Fibroblast of lung (primary cell): ENCODE results near the gene KIRREL3. TPM values are rescaled to one million over a fixed set of nuclear protein-coding genes. Genes with fewer than 3 reads are reported as not detected.

Source experiments
- DNase-seq, 2 donors: peaks; one replicate each; pipeline versions ENCODE4 v3.0.0 to v3.0.0-alpha.2; 2010; ENCODE audit warnings: low read depth in 2 of 2
- H2AFZ ChIP-seq: 2 replicates; pipeline ENCODE4 v1.5.1; 2012; ENCODE audit warnings: low read length, control low read depth, inconsistent platforms
- H3K27ac ChIP-seq: 2 replicates; pipeline ENCODE4 v1.5.1; 2011; ENCODE audit warnings: low read length, control low read depth; ENCODE audit not compliant: insufficient read depth
- H3K27me3 ChIP-seq: 2 replicates; pipeline ENCODE4 v1.5.1; 2011; ENCODE audit warnings: mild to moderate bottlenecking, low read length; ENCODE audit not compliant: control insufficient read depth, insufficient read depth
- H3K36me3 ChIP-seq: 2 replicates; pipeline ENCODE4 v1.5.1; 2011; ENCODE audit warnings: low read length; ENCODE audit not compliant: control insufficient read depth, insufficient read depth
- H3K4me1 ChIP-seq: 2 replicates; pipeline ENCODE4 v1.5.1; 2011; ENCODE audit warnings: low read length; ENCODE audit not compliant: control insufficient read depth, insufficient read depth; ENCODE audit errors: extremely low read depth
- H3K4me2 ChIP-seq: 2 replicates; pipeline ENCODE4 v1.5.1; 2011; ENCODE audit warnings: low read length, control low read depth; ENCODE audit not compliant: insufficient read depth; ENCODE audit errors: extremely low read depth
- H3K4me3 ChIP-seq, 4 experiments: fragments of 200-600 bp in 1 of 4; sonication (generic) in 1 of 4; replicated peaks in 1 of 4; 2 replicates each; pipeline ENCODE4 v1.5.1; 2011 to 2016; ENCODE audit warnings: low read length in 4 of 4, low read depth in 3 of 4, mild to moderate bottlenecking in 3 of 4, control low read depth in 2 of 4, inconsistent platforms in 1 of 4, mixed read lengths in 1 of 4; ENCODE audit not compliant: insufficient read depth in 1 of 4; ENCODE audit errors: control extremely low read depth in 1 of 4
- H3K79me2 ChIP-seq: 2 replicates; pipeline ENCODE4 v1.5.1; 2012; ENCODE audit warnings: mild to moderate bottlenecking, low read length, inconsistent platforms; ENCODE audit not compliant: control insufficient read depth, insufficient read depth
- H3K9ac ChIP-seq: 2 replicates; pipeline ENCODE4 v1.5.1; 2011; ENCODE audit warnings: mild to moderate bottlenecking, low read length, control low read depth; ENCODE audit not compliant: insufficient read depth
- H3K9me3 ChIP-seq: 2 replicates; pipeline ENCODE4 v1.5.1; 2012; ENCODE audit warnings: low read depth, low read length; ENCODE audit not compliant: control insufficient read depth, insufficient read depth
- H4K20me1 ChIP-seq: 2 replicates; pipeline ENCODE4 v1.5.1; 2011; ENCODE audit warnings: low read length; ENCODE audit not compliant: control insufficient read depth, insufficient read depth; ENCODE audit errors: extremely low read depth
- CTCF ChIP-seq, 2 donors: IDR thresholded peaks in 1 of 2; conservative IDR thresholded peaks in 1 of 2; 1 replicate in 1 of 2; 2 replicates in 1 of 2; pipeline ENCODE4 v1.5.1; 2011 to 2012; ENCODE audit warnings: low read length in 2 of 2, control low read depth in 1 of 2, inconsistent platforms in 1 of 2, low read depth in 1 of 2, mild to moderate bottlenecking in 1 of 2
- EZH2 ChIP-seq: IDR thresholded peaks from 2 replicates; pipeline ENCODE4 v1.5.1; 2012; ENCODE audit warnings: low read length, control low read depth, mild to moderate bottlenecking; ENCODE audit errors: missing control alignments
- polyA plus RNA-seq, 2 donors: library from polyadenylated mRNA; depleted of rRNA in 1 of 2; stranded (reverse) in 1 of 2; unstranded in 1 of 2; fragments of >200 nt; gene quantifications; 2 replicates each; pipeline ENCODE4 v1.2.1, GENCODE V29; 2011 to 2012; ENCODE audit warnings: missing spikeins in 1 of 2
- total RNA-seq: library from RNA; depleted of rRNA; stranded (reverse); fragments of >200 nt; gene quantifications from 2 replicates; pipeline ENCODE4 v1.2.1, GENCODE V29; 2014

The KIRREL3 gene
- total and polyA plus RNA-seq, 2 donors (not counting 1 experiment from before 2014, with no cell fraction given): 2.8 to 6.1 TPM

DNA sequence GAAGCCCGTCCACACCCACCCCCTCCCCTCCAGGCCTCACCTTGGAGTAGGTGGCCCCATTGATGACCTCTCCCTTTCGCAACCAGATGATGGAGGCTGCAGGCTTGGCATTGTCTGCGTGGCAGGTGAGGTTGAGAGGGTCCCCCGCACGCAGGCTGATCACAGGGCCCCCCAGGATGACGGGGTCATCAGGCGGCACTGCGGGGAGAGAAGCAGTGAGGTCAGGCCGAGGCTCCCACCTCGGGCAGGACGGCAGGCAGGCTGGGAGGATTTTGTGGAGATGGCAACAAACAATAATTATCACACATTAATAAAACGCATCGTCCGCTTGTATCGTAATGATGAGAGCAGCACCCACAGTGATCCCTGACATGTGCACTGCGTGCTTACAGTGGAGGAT is 527.3 kb downstream of the KIRREL3 start:
- no peak overlapping the region for H2AFZ ChIP-seq
- H3K4me2 ChIP-seq: no peak overlapping the region
- H3K27me3 ChIP-seq: no peaks in the 10 kb centered on the region
- TF ChIP-seq CTCF (conservative IDR thresholded peaks at IDR 0.05 in 1 of 2, IDR thresholded peaks at IDR 0.05 in 1 of 2; ENCODE audit: low read depth in 1 of 2, low read length in 2 of 2) (no peak), EZH2 (no peak)
- H3K9ac ChIP-seq: no peak overlapping the region
- no peak overlapping the region for H3K27ac ChIP-seq
- no peaks in the 10 kb centered on the region for H3K79me2 ChIP-seq
- H4K20me1 ChIP-seq: no peaks in the 10 kb centered on the region
- no peaks in the 10 kb centered on the region for H3K36me3 ChIP-seq
- no peak for DNase-seq
- H3K9me3 ChIP-seq: no peaks in the 10 kb centered on the region
- H3K4me1 ChIP-seq: no peaks in the 10 kb centered on the region
- H3K4me3 ChIP-seq: no peak overlapping the region

DNA sequence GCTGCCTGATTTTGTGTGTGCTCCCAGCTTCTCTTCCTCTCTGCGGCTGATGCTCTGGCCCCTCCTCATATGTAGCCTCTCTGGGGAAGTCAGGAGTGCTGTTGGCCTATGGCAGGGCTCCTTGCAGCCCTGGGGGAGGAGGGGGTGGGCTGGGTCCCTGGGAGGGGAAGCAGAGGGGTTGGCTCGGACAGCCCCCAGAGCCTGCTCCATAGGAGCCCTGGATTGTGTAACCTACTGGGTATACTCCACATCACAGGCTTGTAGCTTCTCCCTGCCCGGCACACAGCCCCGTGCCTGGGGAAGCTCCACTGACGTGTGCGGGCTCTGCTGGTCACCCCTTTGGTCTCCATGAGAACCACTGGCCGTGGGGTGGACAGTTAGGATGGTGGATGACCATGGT is 531.3 kb downstream of the KIRREL3 start:
- no peak for DNase-seq
- Histone ChIP-seq H3K4me3 (no peak overlapping the region), H3K27me3 (peaks cover 5% of the 10 kb centered on the region), H3K27ac (no peak overlapping the region), H3K9me3 (no peaks in the 10 kb centered on the region), H2AFZ (no peak overlapping the region), H3K4me2 (no peak overlapping the region), H3K9ac (no peak overlapping the region), H3K36me3 (no peaks in the 10 kb centered on the region), H4K20me1 (no peaks in the 10 kb centered on the region), H3K4me1 (no peaks in the 10 kb centered on the region), H3K79me2 (no peaks in the 10 kb centered on the region)
- TF ChIP-seq CTCF (conservative IDR thresholded peaks at IDR 0.05 in 1 of 2, IDR thresholded peaks at IDR 0.05 in 1 of 2; ENCODE audit: low read depth in 1 of 2, low read length in 2 of 2) (no peak), EZH2 (no peak)

DNA sequence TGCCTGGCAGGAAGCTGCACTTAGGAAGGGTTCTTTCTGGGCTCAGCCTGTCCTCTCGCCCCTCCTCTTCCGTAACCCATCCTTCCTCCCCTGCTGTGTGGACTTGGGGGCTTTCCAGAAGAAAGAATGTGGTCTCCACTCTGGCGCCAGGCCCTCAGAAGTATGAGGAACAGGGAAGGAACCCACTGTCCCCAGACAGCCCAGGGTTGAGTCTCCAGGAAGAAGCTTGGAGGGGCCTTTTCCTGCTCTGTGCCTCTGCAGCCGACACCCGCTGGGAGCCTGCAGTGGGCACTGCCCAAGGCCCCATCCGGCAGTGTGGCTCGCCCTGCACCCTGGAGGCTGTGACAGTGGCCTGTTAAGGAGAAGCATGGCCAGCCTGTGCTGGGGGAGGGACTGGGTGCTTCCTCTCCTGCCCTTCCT is 532.5 kb downstream of the KIRREL3 start:
- H2AFZ ChIP-seq: no peak overlapping the region
- peaks cover 5% of the 10 kb centered on the region for H3K27me3 ChIP-seq
- no peaks in the 10 kb centered on the region for H4K20me1 ChIP-seq
- TF ChIP-seq EZH2: no peak
- no peak for TF ChIP-seq CTCF (conservative IDR thresholded peaks at IDR 0.05 in 1 of 2, IDR thresholded peaks at IDR 0.05 in 1 of 2; ENCODE audit: low read depth in 1 of 2, low read length in 2 of 2)
- no peak overlapping the region for H3K27ac ChIP-seq
- H3K4me3 ChIP-seq: no peak overlapping the region
- DNase-seq: no peak
- H3K9ac ChIP-seq: no peak overlapping the region
- no peaks in the 10 kb centered on the region for H3K79me2 ChIP-seq
- no peak overlapping the region for H3K4me2 ChIP-seq
- no peaks in the 10 kb centered on the region for H3K9me3 ChIP-seq
- H3K4me1 ChIP-seq: no peaks in the 10 kb centered on the region
- no peaks in the 10 kb centered on the region for H3K36me3 ChIP-seq
